DOHH2 (cell line): Measurements from ENCODE around the gene CENPA.

ENCODE experiments used
- H3F3A ChIP-seq: fragments of 200-600 bp; sonication (generic), shearing (Covaris generic); 2 replicates; pipeline ENCODE4 v1.6.0; 2016; ENCODE audit warnings: antibody characterized with exemption, mild to moderate bottlenecking; ENCODE audit not compliant: control insufficient read depth, insufficient read depth
- H3K27ac ChIP-seq: fragments of 200-600 bp; sonication (generic); 2 replicates; pipeline ENCODE4 v1.5.1; 2014; ENCODE audit warnings: low read depth, mild to moderate bottlenecking, low read length, moderate library complexity
- H3K27me3 ChIP-seq: fragments of 200-600 bp; sonication (generic); 2 replicates; pipeline ENCODE4 v1.6.1; 2014; ENCODE audit warnings: mild to moderate bottlenecking, low read length, mixed read lengths; ENCODE audit not compliant: control insufficient read depth
- H3K36me3 ChIP-seq: fragments of 200-600 bp; sonication (generic); 2 replicates; pipeline ENCODE4 v1.6.1; 2014; ENCODE audit warnings: mild to moderate bottlenecking, low read length, moderate library complexity, mixed read lengths; ENCODE audit not compliant: control insufficient read depth
- H3K4me1 ChIP-seq: fragments of 200-600 bp; sonication (generic); 2 replicates; pipeline ENCODE4 v1.6.1; 2014; ENCODE audit warnings: mild to moderate bottlenecking, low read length, mixed read lengths; ENCODE audit not compliant: control insufficient read depth
- H3K4me2 ChIP-seq: fragments of 200-600 bp; sonication (generic); 2 replicates; pipeline ENCODE4 v1.6.0; 2014; ENCODE audit warnings: mild to moderate bottlenecking, low read length, moderate library complexity
- H3K4me3 ChIP-seq: fragments of 200-600 bp; sonication (generic); 2 replicates; pipeline ENCODE4 v1.5.1; 2014; ENCODE audit warnings: mild to moderate bottlenecking, low read length, mixed read lengths
- H3K79me2 ChIP-seq: fragments of 200-600 bp; sonication (generic); 2 replicates; pipeline ENCODE4 v1.6.1; 2014; ENCODE audit warnings: mild to moderate bottlenecking, low read length, mixed read lengths; ENCODE audit not compliant: control insufficient read depth
- H3K9me2 ChIP-seq: fragments of 200-600 bp; sonication (generic); replicated peaks from 2 replicates; pipeline ENCODE4 v1.6.1; 2014; ENCODE audit warnings: mild to moderate bottlenecking, low read length, mixed read lengths; ENCODE audit not compliant: control insufficient read depth
- H3K9me3 ChIP-seq: fragments of 200-600 bp; sonication (generic); 2 replicates; pipeline ENCODE4 v1.6.1; 2014; ENCODE audit warnings: antibody characterized with exemption, low read length, mixed read lengths; ENCODE audit not compliant: control insufficient read depth, insufficient read depth
- H4K20me1 ChIP-seq: fragments of 200-600 bp; sonication (generic); 2 replicates; pipeline ENCODE4 v1.6.0; 2014; ENCODE audit warnings: low read depth, mild to moderate bottlenecking, antibody characterized with exemption, low read length, moderate library complexity; ENCODE audit not compliant: control insufficient read depth, insufficient read depth
- CTCF ChIP-seq: fragments of 200-600 bp; sonication (generic); IDR thresholded peaks from one replicate; pipeline ENCODE4 v1.5.1; 2014; ENCODE audit warnings: antibody characterized with exemption, mild to moderate bottlenecking, low read depth, low read length; ENCODE audit not compliant: poor library complexity, severe bottlenecking
- EZH2phosphoT487 ChIP-seq: fragments of 200-600 bp; sonication (generic); IDR thresholded peaks from 2 replicates; pipeline ENCODE4 v1.6.1; 2017; ENCODE audit warnings: borderline replicate concordance, mild to moderate bottlenecking, antibody characterized with exemption, low read length, moderate library complexity, mixed read lengths

Gene CENPA

GRCh38 chr2:26784570-26785234 is 1.2 kb upstream of the CENPA start:
- no peaks in the 10 kb centered on the region for H4K20me1 ChIP-seq
- H3K36me3 ChIP-seq = peaks cover 37% of the 10 kb centered on the region
- H3F3A ChIP-seq = no peaks in the 10 kb centered on the region
- no peaks in the 10 kb centered on the region for H3K9me2 ChIP-seq
- H3K27ac ChIP-seq = no peak overlapping the region
- H3K4me2 ChIP-seq = peak overlapping the region; percentile 88
- H3K27me3 ChIP-seq = no peaks in the 10 kb centered on the region
- peaks cover 38% of the 10 kb centered on the region for H3K79me2 ChIP-seq
- H3K9me3 ChIP-seq = no peaks in the 10 kb centered on the region; the same call in 1 of the 2 replicates
- H3K4me1 ChIP-seq = peaks cover 25% of the 10 kb centered on the region
- H3K4me3 ChIP-seq = peak overlapping the region; percentile 74
- TF ChIP-seq CTCF = no peak
- TF ChIP-seq EZH2phosphoT487 = no peak

- TF ChIP-seq EZH2phosphoT487 = no peak
- no peak for TF ChIP-seq CTCF
- Histone ChIP-seq H3K4me3 (peak overlapping the region; percentile 87), H3K79me2 (peaks cover 55% of the 10 kb centered on the region)
These were observed 562 bp downstream of the CENPA start for GRCh38 chr2:26786207-26787028.

GRCh38 chr2:26792720-26793119 is 6.9 kb downstream of the CENPA start:
- peaks cover 43% of the 10 kb centered on the region for H3K79me2 ChIP-seq
- H3K4me2 ChIP-seq = no peak overlapping the region
- no peaks in the 10 kb centered on the region for H3K9me2 ChIP-seq
- no peaks in the 10 kb centered on the region for H3K27me3 ChIP-seq
- peaks cover 9% of the 10 kb centered on the region for H3K4me1 ChIP-seq
- no peaks in the 10 kb centered on the region for H3F3A ChIP-seq
- TF ChIP-seq CTCF (no peak), EZH2phosphoT487 (no peak)
- H4K20me1 ChIP-seq = peaks cover 3% of the 10 kb centered on the region; the same call in 1 of the 2 replicates
- peaks cover 85% of the 10 kb centered on the region for H3K36me3 ChIP-seq
- peaks cover 3% of the 10 kb centered on the region; the same call in 1 of the 2 replicates for H3K9me3 ChIP-seq
- H3K4me3 ChIP-seq = no peak overlapping the region
- H3K27ac ChIP-seq = no peak overlapping the region

More at GRCh38 chr2:26786207-26787028, 562 bp downstream of the CENPA start:
- 0 out of 2 replicates have a peak, but pooled peaks cover 3% of the 10 kb centered on the region for H4K20me1 ChIP-seq
- H3K9me2 ChIP-seq = no peaks in the 10 kb centered on the region
- no peaks in the 10 kb centered on the region for H3K27me3 ChIP-seq
- H3K36me3 ChIP-seq = peaks cover 44% of the 10 kb centered on the region
- peak overlapping the region; percentile 69 for H3K27ac ChIP-seq
- H3K4me2 ChIP-seq = peak overlapping the region; percentile 83
- peaks cover 25% of the 10 kb centered on the region for H3K4me1 ChIP-seq
- no peaks in the 10 kb centered on the region for H3F3A ChIP-seq
- peaks cover 3% of the 10 kb centered on the region; the same call in 1 of the 2 replicates for H3K9me3 ChIP-seq
